Measurements from ENCODE around the gene PRR35.

PRR35 gene

DNA sequence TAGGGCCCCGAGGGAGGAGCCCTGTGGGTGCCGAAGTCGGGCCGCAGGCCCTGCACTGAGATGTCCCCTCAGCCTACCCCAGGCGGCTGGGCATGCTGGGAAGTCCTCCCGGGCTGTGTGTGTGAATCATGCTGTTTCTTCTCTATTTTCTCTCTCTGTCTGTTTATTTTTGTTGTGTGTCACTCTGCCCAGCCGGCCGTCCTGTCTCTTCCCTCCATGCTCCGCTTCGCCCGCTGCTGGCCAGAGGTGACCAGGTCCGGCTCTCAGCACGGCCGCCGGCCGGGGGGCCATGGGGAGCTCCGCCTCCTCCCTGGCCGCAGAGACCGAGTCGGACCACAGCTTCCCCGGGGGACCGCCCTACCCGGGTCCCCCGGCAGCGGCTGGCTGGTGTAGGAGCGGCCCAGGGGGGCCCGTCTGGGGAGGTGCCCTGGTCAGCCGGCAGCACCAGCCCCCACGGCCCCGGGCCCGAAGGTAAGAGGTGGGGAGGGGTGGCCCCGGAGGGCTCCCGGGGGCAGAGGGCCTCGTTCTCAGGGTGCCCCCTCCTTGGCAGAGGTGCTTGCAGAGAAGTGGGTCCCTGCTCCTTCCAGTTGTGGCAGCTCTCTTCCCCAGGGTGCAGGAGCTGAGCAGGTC is 20.2 kb upstream of the PRR35 start:
- H3K9me2 ChIP-seq (ENCODE audit: low read depth, low read length): no peaks in the 10 kb centered on the region
- H3K79me2 ChIP-seq (ENCODE audit: insufficient read depth, low read length): no peaks in the 10 kb centered on the region
- H3K9me3 ChIP-seq (ENCODE audit: low read length): no peaks in the 10 kb centered on the region
- H3K9ac ChIP-seq (ENCODE audit: low read length): no peak overlapping the region
- no peaks in the 10 kb centered on the region for H3K36me3 ChIP-seq (ENCODE audit: insufficient read depth, low read length)
- H3K4me2 ChIP-seq (ENCODE audit: low read length): no peak overlapping the region
- no peaks in the 10 kb centered on the region for H3K27me3 ChIP-seq (ENCODE audit: insufficient read depth, low read length)
- H2AFZ ChIP-seq (ENCODE audit: low read length): no peak overlapping the region
- H4K20me1 ChIP-seq (ENCODE audit: insufficient read depth, low read length): no peaks in the 10 kb centered on the region
- TF ChIP-seq, protein P1, sequence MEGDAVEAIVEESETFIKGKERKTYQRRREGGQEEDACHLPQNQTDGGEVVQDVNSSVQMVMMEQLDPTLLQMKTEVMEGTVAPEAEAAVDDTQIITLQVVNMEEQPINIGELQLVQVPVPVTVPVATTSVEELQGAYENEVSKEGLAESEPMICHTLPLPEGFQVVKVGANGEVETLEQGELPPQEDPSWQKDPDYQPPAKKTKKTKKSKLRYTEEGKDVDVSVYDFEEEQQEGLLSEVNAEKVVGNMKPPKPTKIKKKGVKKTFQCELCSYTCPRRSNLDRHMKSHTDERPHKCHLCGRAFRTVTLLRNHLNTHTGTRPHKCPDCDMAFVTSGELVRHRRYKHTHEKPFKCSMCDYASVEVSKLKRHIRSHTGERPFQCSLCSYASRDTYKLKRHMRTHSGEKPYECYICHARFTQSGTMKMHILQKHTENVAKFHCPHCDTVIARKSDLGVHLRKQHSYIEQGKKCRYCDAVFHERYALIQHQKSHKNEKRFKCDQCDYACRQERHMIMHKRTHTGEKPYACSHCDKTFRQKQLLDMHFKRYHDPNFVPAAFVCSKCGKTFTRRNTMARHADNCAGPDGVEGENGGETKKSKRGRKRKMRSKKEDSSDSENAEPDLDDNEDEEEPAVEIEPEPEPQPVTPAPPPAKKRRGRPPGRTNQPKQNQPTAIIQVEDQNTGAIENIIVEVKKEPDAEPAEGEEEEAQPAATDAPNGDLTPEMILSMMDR (IDR thresholded peaks at IDR 0.05; ENCODE audit: low read length): no peak
- TF ChIP-seq EZH2 (IDR thresholded peaks at IDR 0.05; ENCODE audit: borderline replicate concordance, low read length): no peak
- H3K27ac ChIP-seq (ENCODE audit: low read depth, low read length, poor library complexity, severe bottlenecking): no peak overlapping the region
- no peak overlapping the region for H3K4me3 ChIP-seq (ENCODE audit: low read depth, low read length, poor library complexity, severe bottlenecking)
- H3F3A ChIP-seq (ENCODE audit: insufficient read depth, low read length): no peaks in the 10 kb centered on the region
- H3K4me1 ChIP-seq (ENCODE audit: insufficient read depth, low read length, severe bottlenecking): no peaks in the 10 kb centered on the region

GRCh38 chr16:540645-541340 is 19.4 kb upstream of the PRR35 start:
- Histone ChIP-seq H3K79me2 (ENCODE audit: insufficient read depth, low read length) (no peaks in the 10 kb centered on the region), H3K9me2 (ENCODE audit: low read depth, low read length) (no peaks in the 10 kb centered on the region), H3K4me3 (ENCODE audit: low read depth, low read length, poor library complexity, severe bottlenecking) (no peak overlapping the region), H2AFZ (ENCODE audit: low read length) (no peak overlapping the region), H3K36me3 (ENCODE audit: insufficient read depth, low read length) (no peaks in the 10 kb centered on the region), H3K9me3 (ENCODE audit: low read length) (no peaks in the 10 kb centered on the region), H3K9ac (ENCODE audit: low read length) (no peak overlapping the region), H3K4me2 (ENCODE audit: low read length) (no peak overlapping the region), H4K20me1 (ENCODE audit: insufficient read depth, low read length) (no peaks in the 10 kb centered on the region), H3K4me1 (ENCODE audit: insufficient read depth, low read length, severe bottlenecking) (no peaks in the 10 kb centered on the region), H3K27ac (ENCODE audit: low read depth, low read length, poor library complexity, severe bottlenecking) (no peak overlapping the region), H3K27me3 (ENCODE audit: insufficient read depth, low read length) (no peaks in the 10 kb centered on the region), H3F3A (ENCODE audit: insufficient read depth, low read length) (no peaks in the 10 kb centered on the region)
- no peak for TF ChIP-seq EZH2 (IDR thresholded peaks at IDR 0.05; ENCODE audit: borderline replicate concordance, low read length)
- TF ChIP-seq, protein P1 (IDR thresholded peaks at IDR 0.05; ENCODE audit: low read length): no peak

DNA sequence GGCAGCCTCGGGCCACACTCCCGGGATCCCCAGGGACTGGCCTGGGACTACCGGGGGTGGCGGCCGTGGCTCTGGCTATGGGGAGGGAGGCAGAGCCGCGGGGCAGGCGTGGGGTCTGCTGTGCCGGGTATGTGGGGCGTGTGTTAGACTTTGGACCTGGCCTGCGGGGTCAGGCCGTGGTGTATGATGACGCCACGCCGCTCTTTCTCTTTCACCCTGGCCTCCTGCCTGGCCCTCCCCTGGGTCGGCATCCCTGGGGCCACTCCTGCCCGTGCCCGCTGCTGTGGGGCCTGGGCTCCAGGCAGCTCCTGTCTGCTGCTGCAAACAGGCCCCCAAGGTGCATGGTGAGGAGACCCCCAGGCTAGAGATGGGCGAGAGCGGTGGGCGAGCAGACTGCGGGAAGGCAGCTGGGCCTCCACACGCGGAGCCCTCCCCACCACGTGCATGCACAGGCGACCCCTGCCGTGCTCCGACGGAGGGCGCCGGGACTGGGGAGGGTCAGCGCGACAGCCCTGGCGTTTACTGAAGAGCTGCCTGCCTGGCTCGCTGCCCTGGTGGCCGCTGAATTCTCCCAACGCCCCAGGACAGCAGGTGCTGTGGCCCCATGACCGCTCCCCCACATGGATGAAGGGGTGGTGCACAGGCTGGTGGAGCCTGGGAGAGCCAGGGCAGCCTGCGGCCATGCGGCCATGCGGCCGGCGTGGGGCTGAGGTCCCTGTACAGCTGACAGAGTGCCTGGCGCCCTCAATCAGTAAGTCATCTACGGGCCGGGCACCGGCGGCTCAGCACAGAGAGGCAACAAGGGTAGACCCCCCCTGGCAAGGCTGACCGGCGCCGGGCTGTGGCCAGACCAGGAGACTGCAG is 16.7 kb upstream of the PRR35 start:
- no peak overlapping the region for H3K4me3 ChIP-seq (ENCODE audit: low read depth, low read length, poor library complexity, severe bottlenecking)
- no peaks in the 10 kb centered on the region for H3K36me3 ChIP-seq (ENCODE audit: insufficient read depth, low read length)
- no peaks in the 10 kb centered on the region for H3K79me2 ChIP-seq (ENCODE audit: insufficient read depth, low read length)
- no peaks in the 10 kb centered on the region for H4K20me1 ChIP-seq (ENCODE audit: insufficient read depth, low read length)
- no peak overlapping the region for H3K9ac ChIP-seq (ENCODE audit: low read length)
- no peaks in the 10 kb centered on the region for H3K27me3 ChIP-seq (ENCODE audit: insufficient read depth, low read length)
- H3K9me2 ChIP-seq (ENCODE audit: low read depth, low read length): no peaks in the 10 kb centered on the region
- H3K9me3 ChIP-seq (ENCODE audit: low read length): no peaks in the 10 kb centered on the region
- H3K4me1 ChIP-seq (ENCODE audit: insufficient read depth, low read length, severe bottlenecking): no peaks in the 10 kb centered on the region
- H3K27ac ChIP-seq (ENCODE audit: low read depth, low read length, poor library complexity, severe bottlenecking): no peak overlapping the region
- no peak for TF ChIP-seq EZH2 (IDR thresholded peaks at IDR 0.05; ENCODE audit: borderline replicate concordance, low read length)
- TF ChIP-seq, protein P1 (IDR thresholded peaks at IDR 0.05; ENCODE audit: low read length): no peak
- no peaks in the 10 kb centered on the region for H3F3A ChIP-seq (ENCODE audit: insufficient read depth, low read length)
- no peak overlapping the region for H2AFZ ChIP-seq (ENCODE audit: low read length)
- H3K4me2 ChIP-seq (ENCODE audit: low read length): no peak overlapping the region

Data from OCI-LY1 (cell line).